ENCODE measurements around the gene SLC2A8. TPM values are rescaled to one million over a fixed set of nuclear protein-coding genes. Genes with fewer than 3 reads are reported as not detected.

SLC2A8 gene
- total RNA-seq, 2 donors from 2014 or later, result 11.4 to 13.8 TPM

GRCh38 chr9:127444283-127444920 is 47.4 kb downstream of the SLC2A8 start:
- Mint-ChIP-seq H3K36me3 (ENCODE audit: insufficient read depth in 2 of 2) (peaks cover 59 to 76% of the 10 kb centered on the region in 2 donors), H3K27ac (peak overlapping the region; percentile 52), H3K27me3 (ENCODE audit: low read depth) (no peaks in the 10 kb centered on the region), H3K9me3 (peaks cover 2 to 12% of the 10 kb centered on the region in 2 donors), H3K4me1 (ENCODE audit: low read depth) (peaks cover 31% of the 10 kb centered on the region), H3K4me3 (no peak overlapping the region)
- DNase-seq (no peak), ATAC-seq (replicated peaks in 1 of 2) (peak in 1 of 2 donors; percentile 1)

- no peaks in the 10 kb centered on the region for H3K27me3 Mint-ChIP-seq (ENCODE audit: low read depth)
Observed at GRCh38 chr9:127444921-127445850, 48.2 kb downstream of the SLC2A8 start.

GRCh38 chr9:127445851-127446712 is 49.1 kb downstream of the SLC2A8 start:
- DNase-seq, result no peak
- peaks cover 59 to 79% of the 10 kb centered on the region in 2 donors for H3K36me3 Mint-ChIP-seq (ENCODE audit: insufficient read depth in 2 of 2)
- ATAC-seq (replicated peaks in 1 of 2), result no peak
- peaks cover 2 to 12% of the 10 kb centered on the region in 2 donors for H3K9me3 Mint-ChIP-seq
- H3K4me3 Mint-ChIP-seq, result no peak overlapping the region
- no peaks in the 10 kb centered on the region for H3K27me3 Mint-ChIP-seq (ENCODE audit: low read depth)
- peak overlapping the region; percentile 61 for H3K27ac Mint-ChIP-seq
- peaks cover 43% of the 10 kb centered on the region for H3K4me1 Mint-ChIP-seq (ENCODE audit: low read depth)

More at GRCh38 chr9:127444921-127445850, 48.2 kb downstream of the SLC2A8 start:
- ATAC-seq (replicated peaks in 1 of 2), result peak in 1 of 2 donors; percentile 3
- Mint-ChIP-seq H3K4me1 (ENCODE audit: low read depth) (peaks cover 39% of the 10 kb centered on the region), H3K27ac (peak overlapping the region; percentile 52), H3K4me3 (no peak overlapping the region), H3K36me3 (ENCODE audit: insufficient read depth in 2 of 2) (peaks cover 63 to 82% of the 10 kb centered on the region in 2 donors), H3K9me3 (peaks cover 2 to 12% of the 10 kb centered on the region in 2 donors)
- no peak for DNase-seq

GRCh38 chr9:127446713-127447415 is 49.9 kb downstream of the SLC2A8 start:
- peaks cover 43% of the 10 kb centered on the region for H3K4me1 Mint-ChIP-seq (ENCODE audit: low read depth)
- peaks cover 58 to 75% of the 10 kb centered on the region in 2 donors for H3K36me3 Mint-ChIP-seq (ENCODE audit: insufficient read depth in 2 of 2)
- DNase-seq (no peak), ATAC-seq (replicated peaks in 1 of 2) (no peak)
- peak overlapping the region; percentile 17 to 46 for H3K4me3 Mint-ChIP-seq
- peak overlapping the region; percentile 61 for H3K27ac Mint-ChIP-seq
- H3K9me3 Mint-ChIP-seq, result peaks cover 2 to 12% of the 10 kb centered on the region in 2 donors
- H3K27me3 Mint-ChIP-seq (ENCODE audit: low read depth), result no peaks in the 10 kb centered on the region

- Mint-ChIP-seq H3K27ac (peak overlapping the region; percentile 91), H3K9me3 (peaks cover 2 to 12% of the 10 kb centered on the region in 2 donors), H3K4me1 (ENCODE audit: low read depth) (peaks cover 43% of the 10 kb centered on the region), H3K4me3 (peak overlapping the region; percentile 17 to 91), H3K27me3 (ENCODE audit: low read depth) (no peaks in the 10 kb centered on the region), H3K36me3 (ENCODE audit: insufficient read depth in 2 of 2) (peaks cover 56 to 72% of the 10 kb centered on the region in 2 donors)
- DNase-seq (no peak), ATAC-seq (replicated peaks in 1 of 2) (no peak)
Observed at GRCh38 chr9:127447416-127448111, 50.6 kb downstream of the SLC2A8 start.

GRCh38 chr9:127448112-127448805 is 51.3 kb downstream of the SLC2A8 start:
- peaks cover 54 to 71% of the 10 kb centered on the region in 2 donors for H3K36me3 Mint-ChIP-seq (ENCODE audit: insufficient read depth in 2 of 2)
- DNase-seq, result no peak
- H3K4me1 Mint-ChIP-seq (ENCODE audit: low read depth), result peaks cover 43% of the 10 kb centered on the region
- peak overlapping the region; percentile 91 to 94 for H3K4me3 Mint-ChIP-seq
- peak overlapping the region; percentile 91 for H3K27ac Mint-ChIP-seq
- H3K27me3 Mint-ChIP-seq (ENCODE audit: low read depth), result no peaks in the 10 kb centered on the region
- peaks cover 2 to 12% of the 10 kb centered on the region in 2 donors for H3K9me3 Mint-ChIP-seq
- ATAC-seq (replicated peaks in 1 of 2), result no peak

GRCh38 chr9:127449332-127449966 is 52.5 kb downstream of the SLC2A8 start:
- no peak for DNase-seq
- Mint-ChIP-seq H3K36me3 (ENCODE audit: insufficient read depth in 2 of 2) (peaks cover 47 to 59% of the 10 kb centered on the region in 2 donors), H3K27ac (peak overlapping the region; percentile 91), H3K9me3 (peaks cover 2 to 9% of the 10 kb centered on the region in 2 donors), H3K4me1 (ENCODE audit: low read depth) (peaks cover 43% of the 10 kb centered on the region), H3K27me3 (ENCODE audit: low read depth) (no peaks in the 10 kb centered on the region), H3K4me3 (peak overlapping the region; percentile 91 to 94)
- no peak for ATAC-seq (replicated peaks in 1 of 2)

GRCh38 chr9:127450243-127450760 is 53.3 kb downstream of the SLC2A8 start:
- no peak for DNase-seq
- Mint-ChIP-seq H3K27ac (peak overlapping the region; percentile 91), H3K27me3 (ENCODE audit: low read depth) (no peaks in the 10 kb centered on the region), H3K4me1 (ENCODE audit: low read depth) (peaks cover 43% of the 10 kb centered on the region), H3K4me3 (peak overlapping the region; percentile 91 to 94), H3K9me3 (peaks cover 0 to 2% of the 10 kb centered on the region in 2 donors), H3K36me3 (ENCODE audit: insufficient read depth in 2 of 2) (peaks cover 39 to 50% of the 10 kb centered on the region in 2 donors)
- peak; percentile 0 to 4 for ATAC-seq (replicated peaks in 1 of 2)

- peak within 1 kb of the TSS; percentile 91 for H3K27ac Mint-ChIP-seq
- peaks cover 35 to 50% of the 10 kb centered on the region in 2 donors for H3K36me3 Mint-ChIP-seq (ENCODE audit: insufficient read depth in 2 of 2)
- peak within 1 kb of the TSS; percentile 91 to 94 for H3K4me3 Mint-ChIP-seq
- no peaks in the 10 kb centered on the region for H3K27me3 Mint-ChIP-seq (ENCODE audit: low read depth)
- DNase-seq, result peak; percentile 98 to 99
- H3K9me3 Mint-ChIP-seq, result no peaks in the 10 kb centered on the region
- peaks cover 43% of the 10 kb centered on the region for H3K4me1 Mint-ChIP-seq (ENCODE audit: low read depth)
- peak; percentile 74 to 75 for ATAC-seq (replicated peaks in 1 of 2)
Observed at GRCh38 chr9:127450830-127451607, 54.0 kb downstream of the SLC2A8 start, which contains the start of the genes LRSAM1 and RPL12. LRSAM1 (plus strand) TSS chr9:127451510; CDS start chr9:127454528, 3,018 bp downstream. RPL12 (minus strand) TSS chr9:127451406; CDS start chr9:127451317, 89 bp downstream.

- Mint-ChIP-seq H3K27me3 (ENCODE audit: low read depth) (no peaks in the 10 kb centered on the region), H3K4me3 (peak overlapping the region; percentile 91 to 94), H3K4me1 (ENCODE audit: low read depth) (peaks cover 39% of the 10 kb centered on the region), H3K9me3 (no peaks in the 10 kb centered on the region), H3K36me3 (ENCODE audit: insufficient read depth in 2 of 2) (peaks cover 32 to 45% of the 10 kb centered on the region in 2 donors), H3K27ac (peak overlapping the region; percentile 91)
- DNase-seq (no peak), ATAC-seq (replicated peaks in 1 of 2) (peak in 1 of 2 donors; percentile 10)
Observed at GRCh38 chr9:127451608-127451857, 54.6 kb downstream of the SLC2A8 start.

All from activated T-cell treated with anti-CD3 and anti-CD28 coated beads, Interleukin-2, amount 50 U/mL, for 72 hours (primary cell).